HS-27A (cell line): ENCODE data around the gene TAGLN3.
A peak's percentile ranks its signal among the peaks of the same experiment; 100 is the strongest.
"Not testable (repeated sequence)": the region's sequence is repeated elsewhere in the genome, so short reads cannot be mapped to it uniquely, and the experiment has no call there.

ENCODE experiments used
- DNase-seq: peaks from one replicate; pipeline ENCODE4 v3.0.0-alpha.2; 2012; ENCODE audit warnings: low read depth, missing footprints

Gene TAGLN3

DNA sequence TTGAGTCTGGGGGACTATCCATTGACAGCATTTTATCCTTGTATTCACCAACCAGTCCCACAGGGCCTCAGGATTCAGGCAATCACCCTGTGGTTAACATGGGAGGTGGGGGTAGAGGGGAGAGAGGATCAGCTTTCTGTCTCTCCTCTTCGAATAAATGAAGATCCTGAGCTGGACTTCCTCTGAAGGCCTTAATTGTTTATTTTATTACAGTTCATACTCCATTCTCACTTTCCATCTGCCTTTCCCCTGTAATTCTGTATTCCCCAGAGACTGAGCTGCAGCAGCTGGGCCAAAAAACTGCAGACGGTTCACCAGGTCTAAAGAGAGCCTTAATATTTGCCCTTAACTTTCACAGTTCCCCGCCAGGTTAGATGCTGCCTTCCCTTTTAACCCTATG lies 11.9 kb downstream of the TAGLN3 start:
- DNase-seq = no peak

GRCh38 chr3:112011376-112011940 lies 12.7 kb downstream of the TAGLN3 start:
- DNase-seq = no peak

DNA sequence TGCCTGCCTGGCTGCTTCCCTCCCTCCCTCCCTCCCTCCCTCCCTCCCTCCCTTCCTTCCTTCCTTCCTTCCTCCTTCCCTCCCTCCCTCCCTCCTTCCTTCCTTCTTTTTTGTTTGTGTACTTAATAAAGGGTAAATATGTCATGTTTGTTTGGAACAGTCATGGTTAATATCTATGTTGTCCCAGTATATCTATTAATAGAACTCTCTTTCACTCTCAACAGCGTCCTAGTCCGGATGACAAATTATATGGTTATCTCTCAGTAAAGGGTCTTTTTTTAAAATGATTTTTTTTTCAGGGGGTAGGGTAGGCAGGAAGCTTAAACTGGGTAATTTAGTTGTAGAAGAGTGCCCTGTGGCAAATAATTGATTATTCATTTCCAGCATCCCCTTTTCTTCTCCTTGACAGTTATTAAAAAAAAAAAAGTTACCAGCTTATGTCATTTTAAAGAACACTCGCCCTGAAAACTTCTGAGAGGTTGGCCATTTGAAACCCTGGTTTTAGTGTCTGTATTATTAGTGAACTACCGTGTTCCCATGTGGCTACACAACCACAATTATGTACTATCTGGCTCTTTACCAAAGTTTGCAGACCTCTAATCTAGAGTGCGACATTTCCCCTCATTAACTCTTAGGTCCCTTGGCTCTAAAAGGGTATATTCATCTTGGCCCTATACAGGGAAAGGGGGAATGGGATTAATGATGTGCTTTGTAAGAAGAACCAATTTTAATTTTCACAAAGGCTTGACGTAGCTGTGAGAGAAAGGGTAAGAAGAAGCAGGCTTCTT lies 13.7 kb downstream of the TAGLN3 start:
- no peak for DNase-seq

GRCh38 chr3:112013058-112013783 lies 14.5 kb downstream of the TAGLN3 start:
- no peak for DNase-seq

DNA sequence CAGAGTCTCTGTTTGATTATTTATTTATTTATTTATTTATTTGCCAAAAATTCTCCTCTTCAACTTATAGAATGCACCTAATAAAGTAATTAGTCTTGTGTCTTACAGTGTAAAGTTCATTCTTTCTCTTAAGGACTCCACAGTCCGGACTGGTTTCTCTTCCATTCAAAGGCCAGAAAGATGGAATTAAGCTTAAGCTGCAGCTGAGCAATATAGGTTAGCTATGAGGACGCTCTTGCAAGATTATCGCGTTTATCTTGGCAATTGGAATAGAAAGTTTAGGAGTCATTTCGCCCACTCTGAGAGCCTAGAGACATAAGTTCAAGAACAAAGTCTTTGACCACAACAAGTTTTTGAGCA lies 15.0 kb downstream of the TAGLN3 start:
- DNase-seq = no peak

DNA sequence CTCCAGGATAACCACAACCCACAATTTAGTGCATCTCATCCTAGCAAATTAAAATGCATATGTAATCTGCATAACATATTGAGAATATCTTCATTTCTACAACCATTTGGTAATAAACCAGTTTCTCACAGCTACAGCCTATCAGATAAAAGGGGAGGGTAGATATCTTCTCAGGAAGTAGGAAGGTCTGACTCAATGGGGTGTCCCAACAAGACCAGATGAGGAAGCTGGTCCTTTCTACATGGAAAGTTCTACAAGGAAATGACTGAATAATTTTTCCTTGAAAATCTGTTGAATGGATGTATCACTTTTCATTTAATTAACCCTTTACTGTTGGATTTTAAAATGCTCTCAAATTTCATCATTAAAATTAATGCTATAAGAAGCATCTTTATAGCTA lies 18.4 kb downstream of the TAGLN3 start:
- DNase-seq = no peak

DNA sequence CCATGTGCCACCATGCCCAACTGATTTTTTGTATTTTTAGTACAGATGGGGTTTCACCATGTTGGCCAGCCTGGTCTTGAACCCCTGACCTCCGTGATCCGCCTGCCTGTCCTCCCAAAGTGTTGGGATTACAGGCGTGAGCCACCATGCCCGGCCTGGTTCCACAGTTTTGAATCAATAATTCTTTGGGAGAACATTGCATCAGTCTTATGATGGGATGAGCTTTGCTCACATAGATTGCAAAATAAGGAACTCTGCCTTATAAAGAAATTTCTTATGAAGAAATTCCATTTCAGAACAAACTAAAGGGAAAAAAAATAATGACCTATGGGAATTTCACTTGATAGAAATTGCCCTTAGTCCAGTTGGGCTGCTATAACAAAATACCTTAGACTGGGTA lies 20.0 kb downstream of the TAGLN3 start:
- DNase-seq = no peak

- DNase-seq = no peak
Observed at GRCh38 chr3:112019716-112020115, 21.0 kb downstream of the TAGLN3 start.

- no peak for DNase-seq
Observed at GRCh38 chr3:112020674-112021085, 22.0 kb downstream of the TAGLN3 start.

DNA sequence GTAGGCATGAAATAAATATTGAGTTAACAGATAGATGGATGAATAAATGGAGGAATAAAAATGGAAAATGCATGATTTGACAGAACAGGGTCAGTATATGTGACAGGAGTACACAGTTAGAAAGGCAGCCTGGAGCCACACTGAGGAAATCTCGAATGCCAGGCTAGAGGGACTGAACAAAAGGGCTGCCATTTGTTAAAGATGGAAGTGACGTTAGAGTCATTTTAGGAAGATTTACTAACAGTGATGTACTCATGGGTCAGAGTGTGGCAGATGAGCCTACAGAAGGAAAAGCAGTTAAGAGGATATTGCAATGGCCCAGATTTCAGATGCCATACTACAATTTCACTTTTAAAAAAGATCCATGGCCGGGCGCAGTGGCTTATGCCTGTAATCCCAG lies 28.4 kb downstream of the TAGLN3 start:
- no peak for DNase-seq

DNA sequence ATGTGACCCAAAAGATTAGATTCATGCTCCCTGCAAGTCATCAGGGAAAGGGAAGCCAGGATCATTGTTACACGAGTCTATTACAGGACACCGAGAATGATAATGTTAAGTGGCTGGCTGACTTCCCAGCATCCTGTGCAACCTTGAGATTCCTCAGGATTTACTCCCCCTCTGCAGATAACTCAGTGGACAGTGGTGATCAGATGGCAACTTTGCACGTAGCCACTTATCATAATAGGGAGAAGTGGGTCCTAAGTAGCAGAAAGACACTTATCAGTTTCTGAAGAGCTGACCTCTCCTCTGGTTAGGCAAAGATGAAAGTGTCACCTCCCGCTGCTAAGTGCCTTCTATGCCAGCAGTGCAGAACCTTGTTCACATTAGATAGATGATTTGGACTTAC lies 29.1 kb downstream of the TAGLN3 start:
- DNase-seq = no peak

- DNase-seq = no peak
Observed at GRCh38 chr3:112030901-112031300, 32.2 kb downstream of the TAGLN3 start.

DNA sequence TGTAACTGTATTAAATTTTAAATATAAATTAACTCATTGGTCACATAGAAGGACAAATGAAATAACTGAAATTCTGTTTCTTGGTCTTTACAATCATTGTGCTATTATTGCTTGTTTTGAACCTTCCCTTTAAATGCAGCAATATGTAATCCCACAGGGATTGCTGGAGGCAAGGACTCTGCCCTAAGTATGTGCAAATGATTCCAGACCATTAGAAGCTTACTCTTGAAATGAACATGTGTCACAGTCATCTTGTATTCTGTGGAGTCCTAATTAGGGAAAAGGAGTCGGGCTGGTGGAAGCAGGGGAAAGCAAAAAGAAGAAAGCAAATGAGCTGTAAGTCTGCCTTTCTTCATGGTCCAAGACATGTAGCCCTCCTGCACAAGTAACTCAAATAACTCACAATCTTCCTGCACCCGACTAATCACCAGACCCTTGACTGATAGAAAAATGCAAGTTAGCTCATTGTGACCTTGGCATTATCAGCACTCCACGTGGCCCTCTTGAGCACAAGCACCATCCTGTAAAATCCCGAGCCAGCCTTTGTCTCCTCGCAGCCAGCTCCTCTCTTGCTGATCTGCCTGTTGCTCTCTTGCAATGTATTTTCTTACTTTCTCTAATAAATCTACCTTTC lies 33.5 kb downstream of the TAGLN3 start:
- DNase-seq = no peak

- DNase-seq = no peak
Observed at GRCh38 chr3:112034436-112034835, 35.7 kb downstream of the TAGLN3 start, which contains the start of gene TMPRSS7. TSS of gene TMPRSS7 (plus strand) at chr3:112034736. CDS start at chr3:112034846, 110 bp downstream.

DNA sequence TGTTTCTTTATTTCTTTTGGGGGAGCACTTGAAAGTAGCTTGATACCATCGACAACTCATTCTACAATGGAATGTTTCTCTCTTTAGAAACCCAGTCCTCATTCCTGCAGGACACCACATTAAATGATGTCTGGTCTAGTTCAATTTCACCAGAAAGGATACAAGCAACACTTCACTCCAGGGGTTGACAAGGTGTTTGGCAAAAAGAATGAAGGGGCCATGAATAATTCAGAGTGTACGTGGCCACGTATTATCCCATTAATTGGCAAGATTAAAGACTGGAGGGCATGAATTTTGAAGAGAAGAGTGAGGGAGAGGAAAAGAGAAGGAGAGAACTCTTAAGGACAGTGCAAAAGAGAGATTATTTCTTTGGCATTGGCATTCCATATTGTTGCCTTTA lies 36.5 kb downstream of the TAGLN3 start:
- no peak for DNase-seq

DNA sequence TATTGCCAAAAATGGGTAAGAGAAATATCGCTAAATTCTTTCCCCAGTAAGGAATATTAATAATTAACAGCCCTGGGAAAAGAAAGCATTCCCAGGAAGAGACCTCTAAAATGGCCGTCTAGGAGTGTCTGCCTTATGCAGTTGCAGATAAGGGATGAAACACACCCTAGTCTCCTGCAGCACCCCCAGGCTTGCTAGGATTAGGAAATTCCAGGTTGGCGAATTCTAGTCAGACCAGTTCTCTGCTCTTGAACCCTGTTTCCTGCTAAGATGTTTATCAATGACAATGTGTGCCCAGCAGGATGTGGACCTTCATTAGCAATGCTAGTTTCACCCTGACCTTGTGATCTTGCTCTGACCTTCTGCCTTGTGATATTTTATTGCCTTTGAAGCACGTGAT lies 38.5 kb downstream of the TAGLN3 start:
- not testable (repeated sequence) for DNase-seq

DNA sequence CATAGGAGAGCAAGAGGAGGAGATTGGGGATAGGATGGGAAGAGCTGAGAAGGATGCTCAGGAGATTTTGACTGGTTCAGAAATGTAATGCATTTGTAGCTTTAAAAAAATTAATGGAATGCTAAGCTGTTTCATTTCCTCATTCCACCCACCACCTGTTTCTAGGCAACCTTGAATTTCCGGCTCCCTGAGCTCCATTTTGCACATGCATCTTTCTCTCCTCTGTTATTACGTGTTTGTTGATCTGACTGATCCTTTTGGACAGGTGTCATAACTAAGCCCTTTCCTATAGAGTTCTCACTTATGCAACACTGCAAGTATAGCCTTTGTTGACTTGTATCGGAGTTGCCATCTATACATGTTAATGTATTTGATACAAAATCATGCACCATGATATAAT lies 40.1 kb downstream of the TAGLN3 start:
- no peak for DNase-seq

DNA sequence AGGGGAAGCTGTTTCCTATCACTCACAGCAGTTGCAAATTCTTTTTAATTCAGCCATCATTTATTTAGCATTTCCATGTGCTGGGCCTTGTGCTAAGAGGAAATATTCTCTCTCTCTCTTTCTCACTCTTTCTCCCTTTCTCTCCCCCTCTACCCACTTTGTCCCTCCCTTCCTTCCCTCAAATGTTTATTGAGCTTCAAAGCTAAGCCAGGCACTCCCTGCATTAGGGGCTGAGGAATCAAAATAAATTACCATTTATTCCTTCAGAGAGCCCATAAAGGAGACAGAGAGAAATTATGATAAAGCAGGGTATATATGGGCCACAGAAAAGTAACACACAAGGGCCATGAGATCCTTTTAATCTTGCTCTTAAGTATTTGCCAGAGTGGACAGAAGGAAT lies 42.6 kb downstream of the TAGLN3 start:
- no peak for DNase-seq

- no peak for DNase-seq
Observed at GRCh38 chr3:112042842-112043280, 44.1 kb downstream of the TAGLN3 start.

GRCh38 chr3:112043621-112044201 lies 45.0 kb downstream of the TAGLN3 start:
- peak; percentile 42 for DNase-seq

DNA sequence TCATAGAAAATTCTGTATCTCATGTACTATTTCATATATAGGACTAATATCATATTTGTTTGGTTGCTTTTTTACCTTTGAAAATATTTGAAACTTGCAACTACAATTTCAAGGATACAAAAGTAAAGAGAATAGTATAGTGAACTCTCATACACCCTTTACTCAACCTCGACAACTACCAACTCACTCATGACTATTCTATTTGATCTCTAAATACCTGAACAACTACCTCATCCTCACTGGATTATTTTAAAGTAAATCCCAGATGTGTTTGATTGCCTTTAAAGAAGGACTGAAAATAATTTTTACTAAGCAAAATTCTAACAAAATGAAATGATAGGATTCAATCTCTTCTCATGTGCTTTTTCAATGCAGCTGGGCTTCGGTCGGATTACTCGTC lies 47.9 kb downstream of the TAGLN3 start:
- DNase-seq = no peak

- no peak for DNase-seq
Observed at GRCh38 chr3:112047264-112047663, 48.5 kb downstream of the TAGLN3 start.
